GM12878 (cell line): ENCODE results near the gene BTBD9. TPM values are rescaled to one million over a fixed set of nuclear protein-coding genes. Genes with fewer than 3 reads are reported as not detected.

Experiments used
- ATAC-seq: fragments of 200-7000 bp; cut with Tn5 transposase; 3 replicates; pipeline ENCODE4 v1.9.1; 2020; ENCODE audit warnings: mild to moderate bottlenecking, moderate library complexity
- BruUV-seq: library from RNA; stranded (reverse); fragments of 400-500 nt; replicated peaks from 2 replicates; lab custom pipeline; 2021; lab: Mats Ljungman, UMichigan
- CTCF ChIA-PET: fragments of 300-600 bp; sonication (Branson Sonifier 250); formaldehyde crosslinking; extraction: SDS; loops from one replicate; lab custom pipeline; 2021; ENCODE audit warnings: inconsistent platforms; lab: Yijun Ruan, JAX
- POLR2A ChIA-PET: fragments of 350-600 bp; formaldehyde crosslinking; extraction: SDS; loops from one replicate; lab custom pipeline; 2021; ENCODE audit warnings: inconsistent platforms; lab: Charles Lee
- RAD21 ChIA-PET: fragments of 300-600 bp; sonication (Branson Sonifier 250); formaldehyde crosslinking; loops from one replicate; lab custom pipeline; 2023; ENCODE audit warnings: antibody characterized with exemption; ENCODE audit not compliant: unreplicated experiment; lab: Charles Lee
- SMC1A ChIA-PET: fragments of 300-600 bp; sonication (Branson Sonifier 250); formaldehyde crosslinking; loops from one replicate; lab custom pipeline; 2023; ENCODE audit not compliant: unreplicated experiment, uncharacterized antibody; lab: Charles Lee
- DNase-seq: peaks from one replicate; pipeline ENCODE4 v3.0.0-alpha.2; 2011; ENCODE audit warnings: low read depth, low spot score
- FAIRE-seq: peaks from 3 replicates; lab custom pipeline; 2011; peaks lifted over from hg19 to GRCh38; lab: Jason Lieb, UNC
- H2AFZ ChIP-seq: 2 replicates; pipeline ENCODE4 v1.6.0; 2011; ENCODE audit warnings: low read depth, low read length, control low read depth; ENCODE audit not compliant: control insufficient read depth
- H3K27ac ChIP-seq: 2 replicates; pipeline ENCODE4 v1.5.1; 2011; ENCODE audit warnings: control low read depth; ENCODE audit not compliant: control insufficient read depth, insufficient read depth
- H3K27me3 ChIP-seq, 2 experiments: replicated peaks in 1 of 2; 2 replicates each; pipeline versions ENCODE4 v1.6.0 to v1.6.1; 2011; ENCODE audit warnings: low read length in 1 of 2; ENCODE audit not compliant: control insufficient read depth in 2 of 2, insufficient read depth in 2 of 2
- H3K36me3 ChIP-seq, 2 experiments: 2 replicates each; pipeline ENCODE4 v1.5.1; 2011; ENCODE audit warnings: low read length in 1 of 2; ENCODE audit not compliant: control insufficient read depth in 2 of 2, insufficient read depth in 2 of 2
- H3K4me1 ChIP-seq: 2 replicates; pipeline ENCODE4 v1.6.1; 2011; ENCODE audit warnings: mild to moderate bottlenecking, low read length, moderate library complexity, mixed read lengths; ENCODE audit not compliant: control insufficient read depth, insufficient read depth
- H3K4me2 ChIP-seq: 2 replicates; pipeline ENCODE4 v1.6.0; 2011; ENCODE audit warnings: control low read depth; ENCODE audit not compliant: control insufficient read depth, insufficient read depth
- H3K4me3 ChIP-seq: fragments of 200-600 bp; sonication (generic); 2 replicates; pipeline ENCODE4 v1.5.1; 2016
- H3K79me2 ChIP-seq: 2 replicates; pipeline ENCODE4 v1.6.0; 2011; ENCODE audit warnings: low read length; ENCODE audit not compliant: control insufficient read depth, insufficient read depth
- H3K9ac ChIP-seq: 2 replicates; pipeline ENCODE4 v1.8.0; 2011; ENCODE audit warnings: low read length, control low read depth, mixed read lengths; ENCODE audit not compliant: control insufficient read depth, insufficient read depth
- H3K9me3 ChIP-seq: replicated peaks from 3 replicates; pipeline ENCODE4 v1.5.1; 2011; ENCODE audit warnings: mild to moderate bottlenecking, low read length; ENCODE audit not compliant: control insufficient read depth, insufficient read depth
- H4K20me1 ChIP-seq: 2 replicates; pipeline ENCODE4 v1.6.0; 2011; ENCODE audit not compliant: control insufficient read depth, insufficient read depth
- ATF7 ChIP-seq: fragments of 450-650 bp; IDR thresholded peaks from 2 replicates; pipeline ENCODE4 v1.6.1; 2016; ENCODE audit warnings: low read depth, mild to moderate bottlenecking
- CBFB ChIP-seq: IDR thresholded peaks from 2 replicates; pipeline ENCODE4 v1.6.1; 2016; ENCODE audit warnings: antibody characterized with exemption, low read depth
- CEBPB ChIP-seq, 2 experiments: fragments of 150-350 bp in 1 of 2; IDR thresholded peaks; 2 replicates each; pipeline ENCODE4 v1.6.1; 2012 to 2014; ENCODE audit warnings: low read depth in 2 of 2, low read length in 2 of 2, borderline replicate concordance in 1 of 2, inconsistent platforms in 1 of 2
- EZH2 ChIP-seq: IDR thresholded peaks from 2 replicates; pipeline ENCODE4 v1.6.1; 2012; ENCODE audit warnings: low read depth, mild to moderate bottlenecking, control low read depth, inconsistent platforms, low read length, borderline replicate concordance; ENCODE audit not compliant: control insufficient read depth
- GABPA ChIP-seq: IDR thresholded peaks from 2 replicates; pipeline ENCODE4 v1.6.1; 2014; ENCODE audit warnings: antibody characterized with exemption, low read depth, mild to moderate bottlenecking, inconsistent platforms
- JUNB ChIP-seq: IDR thresholded peaks from 2 replicates; pipeline ENCODE4 v1.6.1; 2016; ENCODE audit warnings: antibody characterized with exemption, mild to moderate bottlenecking
- NRF1 ChIP-seq: conservative IDR thresholded peaks from 2 replicates; pipeline ENCODE4 v1.6.1; 2011; ENCODE audit warnings: mild to moderate bottlenecking, low read depth, low read length, improper control_type of control experiment
- PML ChIP-seq: IDR thresholded peaks from 2 replicates; pipeline ENCODE4 v1.6.1; 2012; ENCODE audit warnings: low read length, inconsistent platforms
- SMAD5 ChIP-seq: IDR thresholded peaks from 2 replicates; pipeline ENCODE4 v1.6.1; 2016; ENCODE audit warnings: antibody characterized with exemption, low read depth
- SPI1 ChIP-seq: IDR thresholded peaks from 2 replicates; pipeline ENCODE4 v1.6.1; 2011; ENCODE audit warnings: low read depth, mild to moderate bottlenecking, low read length, moderate library complexity, borderline replicate concordance; ENCODE audit not compliant: insufficient read depth
- SREBF2 ChIP-seq: IDR thresholded peaks from 2 replicates; pipeline ENCODE4 v1.6.1; 2012; ENCODE audit warnings: mild to moderate bottlenecking, low read length
- SRF ChIP-seq, 2 experiments: IDR thresholded peaks; 2 replicates each; pipeline ENCODE4 v1.6.1; 2011; ENCODE audit warnings: low read depth in 2 of 2, low read length in 2 of 2, mild to moderate bottlenecking in 1 of 2, moderate library complexity in 1 of 2
- WGBS: methylation state at CpG from one replicate; pipeline ENCODE4 v1.1.6; 2016; ENCODE audit warnings: low lambda C conversion rate; ENCODE audit not compliant: insufficient replicate concordance, insufficient coverage; ENCODE audit errors: missing lambda C conversion rate; 5-methylcytosine and 5-hydroxymethylcytosine counted together
- in situ Hi-C: fragments of 300-500 bp; cut with MboI; formaldehyde crosslinking; loops from 9 replicates; pipeline ENCODE4 v1.14.3; 2018; ENCODE audit warnings: mixed read lengths
- intact Hi-C: fragments of 100-400 bp; cut with micrococcal nuclease; formaldehyde crosslinking; loops from one replicate; pipeline ENCODE4 v1.14.2; 2022; ENCODE audit not compliant: unreplicated experiment
- polyA plus RNA-seq, 11 experiments: library from polyadenylated mRNA; depleted of rRNA in 4 of 11; unstranded in 6 of 11; stranded (reverse) in 5 of 11; fragments of >200 nt; fragmentation: Nextera tagmentation in 4 of 11; fragmentation: Illumina TruSeq in 1 of 11; extraction: Ambion mirVana in 4 of 11; extraction: Trizol in 1 of 11; gene quantifications; 1 replicate in 1 of 11; 2 replicates in 10 of 11; pipeline versions ENCODE4 v1.2.1 to v1.2.3, GENCODE V29; 2011 to 2016; ENCODE audit warnings: inconsistent platforms in 2 of 11, missing spikeins in 2 of 11, low read depth in 1 of 11
- total RNA-seq, 4 experiments: library from RNA; depleted of rRNA in 3 of 4; stranded (reverse); fragments of >200 nt in 3 of 4; fragmentation: Illumina TruSeq in 1 of 4; extraction: Trizol in 1 of 4; gene quantifications; 2 replicates each; pipeline versions ENCODE4 v1.2.1 to v1.2.3, GENCODE V29; 2013 to 2021
- TF ChIP-seq, protein P1 (sequence below), 3 experiments: IDR thresholded peaks in 2 of 3; conservative IDR thresholded peaks in 1 of 3; 2 replicates each; pipeline ENCODE4 v1.5.1; 2011; ENCODE audit warnings: low read depth in 3 of 3, low read length in 3 of 3, mild to moderate bottlenecking in 3 of 3, control low read depth in 2 of 3, moderate library complexity in 2 of 3, inconsistent platforms in 1 of 3, mixed read lengths in 1 of 3; ENCODE audit not compliant: control insufficient read depth in 2 of 3, insufficient read depth in 1 of 3; ENCODE audit errors: extremely low read depth in 1 of 3
- TF ChIP-seq, protein P2 (sequence below): fragments of 450-650 bp; IDR thresholded peaks from 2 replicates; pipeline ENCODE4 v1.6.1; 2016; ENCODE audit warnings: mild to moderate bottlenecking, moderate library complexity, borderline replicate concordance
- TF ChIP-seq, protein P3 (sequence below): IDR thresholded peaks from 2 replicates; pipeline ENCODE4 v1.6.1; 2011; ENCODE audit warnings: mild to moderate bottlenecking, low read depth, low read length, moderate library complexity; ENCODE audit not compliant: insufficient replicate concordance
- TF ChIP-seq, protein P4 (sequence below): fragments of 450-650 bp; IDR thresholded peaks from 2 replicates; pipeline ENCODE4 v1.6.1; 2016; ENCODE audit warnings: mild to moderate bottlenecking

The BTBD9 gene
- total and polyA plus RNA-seq, 10 of the 15 experiments (the other 5 are each of a cell fraction or from before 2014, with no cell fraction given) = 0.22 to 8.6 (median 4.6) TPM

DNA sequence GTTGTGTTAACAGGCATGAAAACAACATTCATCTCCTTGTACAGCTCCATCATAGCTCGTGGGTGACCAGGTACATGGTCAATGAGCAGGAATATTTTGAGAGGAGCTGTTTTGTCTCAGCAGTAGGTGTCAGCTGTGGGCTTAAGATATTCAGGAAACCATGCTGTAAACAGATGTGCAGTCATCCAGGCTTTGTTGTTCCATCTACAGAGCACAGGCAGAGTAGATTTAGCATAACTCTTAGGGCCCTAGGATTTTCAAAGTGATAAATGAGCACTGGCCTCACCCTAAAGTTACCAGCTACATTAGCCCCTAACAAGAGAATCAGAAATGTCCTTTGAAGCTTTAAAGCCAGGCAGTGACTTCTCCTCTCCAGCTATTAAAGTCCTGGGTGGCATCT, 154.2 kb downstream of the BTBD9 start:
- SMC1A ChIA-PET = interaction anchor here (0.6 to 1.8 kb wide), 7 partner anchors 8 to 745 kb away, joined by 3 to 9 read pairs (median 3); no protein-coding TSS in a partner anchor
- no peak for TF ChIP-seq NRF1
- no peak for TF ChIP-seq CBFB
- TF ChIP-seq, protein P1, sequence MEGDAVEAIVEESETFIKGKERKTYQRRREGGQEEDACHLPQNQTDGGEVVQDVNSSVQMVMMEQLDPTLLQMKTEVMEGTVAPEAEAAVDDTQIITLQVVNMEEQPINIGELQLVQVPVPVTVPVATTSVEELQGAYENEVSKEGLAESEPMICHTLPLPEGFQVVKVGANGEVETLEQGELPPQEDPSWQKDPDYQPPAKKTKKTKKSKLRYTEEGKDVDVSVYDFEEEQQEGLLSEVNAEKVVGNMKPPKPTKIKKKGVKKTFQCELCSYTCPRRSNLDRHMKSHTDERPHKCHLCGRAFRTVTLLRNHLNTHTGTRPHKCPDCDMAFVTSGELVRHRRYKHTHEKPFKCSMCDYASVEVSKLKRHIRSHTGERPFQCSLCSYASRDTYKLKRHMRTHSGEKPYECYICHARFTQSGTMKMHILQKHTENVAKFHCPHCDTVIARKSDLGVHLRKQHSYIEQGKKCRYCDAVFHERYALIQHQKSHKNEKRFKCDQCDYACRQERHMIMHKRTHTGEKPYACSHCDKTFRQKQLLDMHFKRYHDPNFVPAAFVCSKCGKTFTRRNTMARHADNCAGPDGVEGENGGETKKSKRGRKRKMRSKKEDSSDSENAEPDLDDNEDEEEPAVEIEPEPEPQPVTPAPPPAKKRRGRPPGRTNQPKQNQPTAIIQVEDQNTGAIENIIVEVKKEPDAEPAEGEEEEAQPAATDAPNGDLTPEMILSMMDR (IDR thresholded peaks at IDR 0.05 in 2 of 3, conservative IDR thresholded peaks at IDR 0.05 in 1 of 3; ENCODE audit: control insufficient read depth in 2 of 3, extremely low read depth in 1 of 3, insufficient read depth in 1 of 3, low read depth in 3 of 3, low read length in 3 of 3) = no peak
- TF ChIP-seq SPI1 = no peak
- TF ChIP-seq, protein P2, sequence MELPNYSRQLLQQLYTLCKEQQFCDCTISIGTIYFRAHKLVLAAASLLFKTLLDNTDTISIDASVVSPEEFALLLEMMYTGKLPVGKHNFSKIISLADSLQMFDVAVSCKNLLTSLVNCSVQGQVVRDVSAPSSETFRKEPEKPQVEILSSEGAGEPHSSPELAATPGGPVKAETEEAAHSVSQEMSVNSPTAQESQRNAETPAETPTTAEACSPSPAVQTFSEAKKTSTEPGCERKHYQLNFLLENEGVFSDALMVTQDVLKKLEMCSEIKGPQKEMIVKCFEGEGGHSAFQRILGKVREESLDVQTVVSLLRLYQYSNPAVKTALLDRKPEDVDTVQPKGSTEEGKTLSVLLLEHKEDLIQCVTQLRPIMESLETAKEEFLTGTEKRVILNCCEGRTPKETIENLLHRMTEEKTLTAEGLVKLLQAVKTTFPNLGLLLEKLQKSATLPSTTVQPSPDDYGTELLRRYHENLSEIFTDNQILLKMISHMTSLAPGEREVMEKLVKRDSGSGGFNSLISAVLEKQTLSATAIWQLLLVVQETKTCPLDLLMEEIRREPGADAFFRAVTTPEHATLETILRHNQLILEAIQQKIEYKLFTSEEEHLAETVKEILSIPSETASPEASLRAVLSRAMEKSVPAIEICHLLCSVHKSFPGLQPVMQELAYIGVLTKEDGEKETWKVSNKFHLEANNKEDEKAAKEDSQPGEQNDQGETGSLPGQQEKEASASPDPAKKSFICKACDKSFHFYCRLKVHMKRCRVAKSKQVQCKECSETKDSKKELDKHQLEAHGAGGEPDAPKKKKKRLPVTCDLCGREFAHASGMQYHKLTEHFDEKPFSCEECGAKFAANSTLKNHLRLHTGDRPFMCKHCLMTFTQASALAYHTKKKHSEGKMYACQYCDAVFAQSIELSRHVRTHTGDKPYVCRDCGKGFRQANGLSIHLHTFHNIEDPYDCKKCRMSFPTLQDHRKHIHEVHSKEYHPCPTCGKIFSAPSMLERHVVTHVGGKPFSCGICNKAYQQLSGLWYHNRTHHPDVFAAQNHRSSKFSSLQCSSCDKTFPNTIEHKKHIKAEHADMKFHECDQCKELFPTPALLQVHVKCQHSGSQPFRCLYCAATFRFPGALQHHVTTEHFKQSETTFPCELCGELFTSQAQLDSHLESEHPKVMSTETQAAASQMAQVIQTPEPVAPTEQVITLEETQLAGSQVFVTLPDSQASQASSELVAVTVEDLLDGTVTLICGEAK = no peak
- TF ChIP-seq SRF (IDR thresholded peaks at IDR 0.05; ENCODE audit: low read depth in 2 of 2, low read length in 2 of 2) = no peak
- no peak for TF ChIP-seq CEBPB (IDR thresholded peaks at IDR 0.05; ENCODE audit: borderline replicate concordance in 1 of 2, low read depth in 2 of 2, low read length in 2 of 2)
- TF ChIP-seq, protein P3, sequence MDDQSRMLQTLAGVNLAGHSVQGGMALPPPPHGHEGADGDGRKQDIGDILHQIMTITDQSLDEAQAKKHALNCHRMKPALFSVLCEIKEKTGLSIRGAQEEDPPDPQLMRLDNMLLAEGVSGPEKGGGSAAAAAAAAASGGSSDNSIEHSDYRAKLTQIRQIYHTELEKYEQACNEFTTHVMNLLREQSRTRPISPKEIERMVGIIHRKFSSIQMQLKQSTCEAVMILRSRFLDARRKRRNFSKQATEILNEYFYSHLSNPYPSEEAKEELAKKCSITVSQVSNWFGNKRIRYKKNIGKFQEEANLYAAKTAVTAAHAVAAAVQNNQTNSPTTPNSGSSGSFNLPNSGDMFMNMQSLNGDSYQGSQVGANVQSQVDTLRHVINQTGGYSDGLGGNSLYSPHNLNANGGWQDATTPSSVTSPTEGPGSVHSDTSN = no peak
- no peak for TF ChIP-seq SMAD5
- TF ChIP-seq SREBF2 = no peak
- TF ChIP-seq EZH2 = no peak
- no peak for TF ChIP-seq GABPA
- no peak for TF ChIP-seq JUNB
- TF ChIP-seq ATF7 = no peak
- TF ChIP-seq, protein P4, sequence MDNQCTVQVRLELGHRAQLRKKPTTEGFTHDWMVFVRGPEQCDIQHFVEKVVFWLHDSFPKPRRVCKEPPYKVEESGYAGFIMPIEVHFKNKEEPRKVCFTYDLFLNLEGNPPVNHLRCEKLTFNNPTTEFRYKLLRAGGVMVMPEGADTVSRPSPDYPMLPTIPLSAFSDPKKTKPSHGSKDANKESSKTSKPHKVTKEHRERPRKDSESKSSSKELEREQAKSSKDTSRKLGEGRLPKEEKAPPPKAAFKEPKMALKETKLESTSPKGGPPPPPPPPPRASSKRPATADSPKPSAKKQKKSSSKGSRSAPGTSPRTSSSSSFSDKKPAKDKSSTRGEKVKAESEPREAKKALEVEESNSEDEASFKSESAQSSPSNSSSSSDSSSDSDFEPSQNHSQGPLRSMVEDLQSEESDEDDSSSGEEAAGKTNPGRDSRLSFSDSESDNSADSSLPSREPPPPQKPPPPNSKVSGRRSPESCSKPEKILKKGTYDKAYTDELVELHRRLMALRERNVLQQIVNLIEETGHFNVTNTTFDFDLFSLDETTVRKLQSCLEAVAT = no peak
- TF ChIP-seq PML = no peak

More for the DNA sequence above, 154.2 kb downstream of the BTBD9 start:
- no peak overlapping the region for H3K27ac ChIP-seq
- 67% methylated on average over 1 of the region's 1 CpG for WGBS
- H3K4me3 ChIP-seq = no peak overlapping the region
- H3K4me2 ChIP-seq = no peak overlapping the region
- POLR2A ChIA-PET = no interaction called here
- no peak for FAIRE-seq
- H3K4me1 ChIP-seq = peaks cover 20% of the 10 kb centered on the region
- no peaks in the 10 kb centered on the region for H3K27me3 ChIP-seq
- no peaks in the 10 kb centered on the region; the same call in 2 of the 3 replicates for H3K9me3 ChIP-seq
- no peak overlapping the region for H3K9ac ChIP-seq
- no peaks in the 10 kb centered on the region for H3K79me2 ChIP-seq
- no TSS peak for BruUV-seq
- no peaks in the 10 kb centered on the region for H3K36me3 ChIP-seq
- RAD21 ChIA-PET = interaction anchor here (1.8 to 4.2 kb wide), 2 partner anchors 9 to 85 kb away, joined by 5 to 21 read pairs; no protein-coding TSS in a partner anchor
- no peak for DNase-seq
- intact Hi-C loops = no loop called here
- in situ Hi-C loops = loop anchor here (5.0 kb wide), 2 partner anchors 453 to 768 kb away; no protein-coding TSS in a partner anchor
- H2AFZ ChIP-seq = no peak overlapping the region
- CTCF ChIA-PET = interaction anchor here (0.7 to 1.8 kb wide), 5 partner anchors 9 to 452 kb away, joined by 3 to 11 read pairs (median 4); no protein-coding TSS in a partner anchor
- no peak for ATAC-seq
- H4K20me1 ChIP-seq = no peaks in the 10 kb centered on the region
